ENCODE data around the gene SLN.

The SLN gene

DNA sequence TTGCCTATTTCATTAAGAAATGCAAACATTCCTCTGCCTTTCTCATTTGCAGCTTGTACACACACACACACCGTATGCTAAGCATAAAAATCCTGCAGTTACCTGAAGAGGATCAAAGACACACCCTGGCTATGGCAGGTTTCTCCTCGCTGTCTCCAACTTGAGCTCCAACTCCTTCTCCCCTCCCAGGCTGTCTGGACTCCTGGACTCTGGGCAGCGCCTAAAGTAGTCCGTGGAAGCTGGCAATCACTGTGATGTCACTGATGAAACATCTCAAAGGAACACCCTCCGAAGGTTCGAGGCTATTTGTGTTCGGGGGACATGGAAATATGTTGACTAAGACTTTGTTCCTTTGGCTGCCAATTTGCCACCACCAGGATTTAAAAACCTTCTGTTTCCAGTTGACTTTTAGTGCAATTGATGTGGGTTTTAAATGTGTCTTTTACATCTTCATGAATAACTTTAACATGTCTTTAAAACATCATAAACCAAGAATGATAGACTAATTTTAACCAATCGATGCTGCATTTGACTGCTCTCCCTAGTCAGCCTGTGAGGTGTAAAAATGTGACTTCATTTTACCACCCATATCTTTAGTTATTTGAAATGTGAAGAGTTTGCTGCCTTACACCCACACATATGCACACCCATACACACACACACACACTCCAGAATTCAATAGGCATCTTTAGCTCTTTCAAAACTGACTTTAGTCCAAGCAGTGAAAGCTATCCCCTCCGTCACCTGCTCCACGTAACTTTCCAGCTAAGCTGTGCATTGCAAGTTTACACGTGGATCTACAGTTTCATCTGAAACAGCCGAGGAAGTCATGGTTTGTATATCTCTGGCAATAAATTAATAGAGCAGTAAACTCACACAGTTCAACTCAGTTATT lies at the start of gene SLN:
TSS of gene SLN (minus strand) at position 196 of the 895 bp plus-strand sequence.
- DNase-seq = no peak

GRCh38 chr11:107758719-107759355 lies 47.0 kb upstream of the SLN start:
- peak; percentile 32 for DNase-seq

DNA sequence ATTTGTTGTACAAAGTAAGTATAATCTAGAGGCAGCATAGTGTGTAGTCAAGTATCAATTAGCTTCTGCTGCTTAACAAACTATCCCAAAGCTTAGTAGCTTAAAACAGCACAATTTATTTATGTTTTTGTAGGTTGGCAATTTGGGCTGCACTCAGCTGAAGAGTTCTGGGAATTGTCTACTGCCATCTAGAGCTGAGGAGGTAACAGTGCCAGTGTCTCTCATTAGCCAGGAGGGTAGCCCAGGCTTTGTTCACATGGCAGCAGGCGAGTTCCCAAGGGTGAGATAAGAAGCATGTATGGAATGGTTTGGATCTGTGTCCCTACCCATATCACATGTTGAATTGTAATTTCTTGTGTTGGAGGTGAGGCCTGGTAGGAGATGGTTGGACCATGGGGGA lies 45.8 kb upstream of the SLN start:
- DNase-seq = no peak

- DNase-seq = no peak
Measured at GRCh38 chr11:107756553-107756952, 44.7 kb upstream of the SLN start.

GRCh38 chr11:107752949-107753822 lies 41.3 kb upstream of the SLN start:
- no peak for DNase-seq

- DNase-seq = no peak
Measured at GRCh38 chr11:107752508-107752907, 40.7 kb upstream of the SLN start.

DNA sequence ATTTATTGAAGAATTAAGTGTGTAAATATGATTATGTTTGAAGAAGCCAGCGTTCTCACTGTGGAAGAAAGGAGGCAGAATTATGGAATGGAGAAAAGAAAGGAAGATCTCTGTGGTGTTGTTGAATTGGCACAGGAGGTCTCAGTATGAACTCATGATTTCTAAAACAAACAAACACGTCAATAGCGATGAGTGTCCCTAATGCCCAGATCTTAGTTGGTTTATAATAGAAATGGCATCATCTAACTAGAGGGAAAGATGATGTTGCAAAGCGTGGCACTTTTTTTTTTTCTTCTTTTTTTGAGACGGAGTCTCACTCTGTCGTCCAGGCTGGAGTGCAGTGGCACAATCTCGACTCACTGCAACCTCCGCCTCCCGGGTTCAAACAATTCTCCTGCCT lies 39.2 kb upstream of the SLN start:
- no peak for DNase-seq

GRCh38 chr11:107750313-107750712 lies 38.5 kb upstream of the SLN start:
- DNase-seq = no peak

GRCh38 chr11:107747622-107748021 lies 35.8 kb upstream of the SLN start:
- DNase-seq = no peak

DNA sequence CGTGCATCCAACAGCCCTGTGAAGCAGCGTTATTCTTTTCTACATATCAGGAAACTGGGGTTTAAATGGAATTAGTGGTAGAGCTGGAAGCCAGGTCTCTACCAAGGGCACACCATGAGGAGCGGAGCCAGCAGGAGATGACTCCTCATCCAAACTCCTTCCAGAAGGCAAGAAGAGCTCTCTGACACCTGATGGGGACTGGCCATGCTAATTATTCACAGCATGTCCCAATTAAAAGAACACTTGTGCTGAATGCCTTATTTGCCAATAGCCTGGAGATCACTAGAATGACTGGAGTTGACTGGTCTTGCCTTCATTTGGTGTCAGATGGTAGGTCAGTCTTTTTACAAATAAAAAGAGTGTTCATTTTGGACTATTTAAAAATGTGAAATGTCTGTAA lies 32.9 kb upstream of the SLN start:
- no peak for DNase-seq

DNA sequence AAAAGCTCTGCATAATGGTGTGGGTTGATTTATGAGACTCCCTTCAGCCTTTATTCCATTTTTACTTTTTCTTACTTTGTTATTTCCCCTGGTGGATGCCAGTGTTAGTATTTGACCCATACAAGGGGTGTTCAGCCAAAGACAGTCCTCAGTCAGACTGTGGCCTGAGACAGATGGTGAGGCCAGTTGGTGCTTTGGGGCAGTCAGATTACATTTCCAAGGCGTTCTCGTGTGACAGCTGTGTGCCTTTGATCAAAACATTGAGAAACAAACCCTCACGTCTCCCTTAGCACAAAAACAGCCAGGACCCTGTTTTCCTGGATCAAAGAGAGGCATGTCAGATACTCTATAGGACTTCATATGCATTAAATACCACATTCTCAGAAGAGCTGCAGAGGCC lies 31.3 kb upstream of the SLN start:
- no peak for DNase-seq

- no peak for DNase-seq
Measured at GRCh38 chr11:107741044-107741823, 29.4 kb upstream of the SLN start.

DNA sequence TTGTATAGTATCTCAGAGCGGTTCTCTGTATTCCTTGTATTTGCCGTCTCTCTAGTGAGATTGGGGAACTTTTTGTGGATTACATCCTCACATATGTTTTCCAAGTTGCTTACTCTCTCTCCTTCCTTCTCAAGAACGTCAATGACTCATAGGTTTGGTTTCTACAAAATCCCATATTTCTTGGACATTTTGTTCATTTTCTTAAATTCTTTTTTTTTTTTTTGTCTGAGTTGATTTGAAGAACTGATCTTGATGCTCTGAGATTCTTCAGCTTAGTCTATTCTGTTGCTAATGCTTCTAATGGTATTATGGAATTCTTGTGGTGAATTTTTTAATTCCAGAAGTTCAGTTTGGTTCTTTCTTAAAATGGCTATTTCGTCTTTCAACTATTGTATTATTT lies 28.4 kb upstream of the SLN start:
- no peak for DNase-seq

- no peak for DNase-seq
Measured at GRCh38 chr11:107736546-107736945, 24.7 kb upstream of the SLN start.

GRCh38 chr11:107733518-107733917 lies 21.7 kb upstream of the SLN start:
- DNase-seq = no peak

GRCh38 chr11:107732689-107733051 lies 20.8 kb upstream of the SLN start:
- DNase-seq = no peak

GRCh38 chr11:107731941-107732688 lies 20.3 kb upstream of the SLN start:
- DNase-seq = no peak

GRCh38 chr11:107722662-107723061 lies 10.8 kb upstream of the SLN start:
- DNase-seq = no peak

DNA sequence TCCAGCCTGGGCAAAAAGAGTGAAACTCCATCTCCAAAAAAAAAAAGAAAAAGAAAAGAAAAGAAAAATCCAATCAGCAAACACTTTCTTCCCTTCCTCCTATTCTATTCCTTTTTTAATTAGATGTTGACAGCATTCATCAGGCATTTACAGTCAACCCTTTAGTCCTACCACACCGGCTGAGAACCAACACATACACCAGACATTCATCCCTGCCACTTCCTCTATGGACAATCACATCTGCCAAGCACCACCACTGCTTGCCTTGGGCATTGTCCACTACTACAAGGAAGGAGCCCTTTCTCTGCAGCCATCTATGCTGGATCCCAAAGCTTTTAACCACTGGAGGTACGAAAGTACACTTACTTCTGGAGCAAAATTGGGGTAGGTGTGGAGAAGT lies 9.4 kb upstream of the SLN start:
- no peak for DNase-seq

DNA sequence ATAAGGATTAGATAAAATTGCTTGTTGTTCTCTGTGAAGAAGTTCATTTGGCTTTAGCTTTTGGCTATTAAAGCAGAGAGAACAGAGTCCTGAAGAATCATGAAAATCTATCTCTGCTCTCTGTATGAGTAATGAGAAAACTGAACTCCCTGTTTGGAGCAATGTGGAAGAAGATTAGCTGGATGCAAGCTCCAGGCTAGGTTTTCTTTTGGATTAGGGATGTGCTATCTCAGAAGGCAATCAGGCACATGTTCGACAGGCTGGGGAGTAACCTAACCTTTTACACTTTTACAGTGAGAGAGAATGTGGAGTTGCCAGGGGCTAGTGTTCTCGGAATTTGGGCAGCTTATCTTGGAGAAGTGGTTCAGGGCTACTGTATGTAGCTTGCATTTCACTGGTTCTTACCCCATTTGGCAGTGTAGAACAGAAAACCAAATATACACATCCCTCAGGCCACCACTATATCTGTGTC lies 8.5 kb upstream of the SLN start:
- DNase-seq = no peak

DNA sequence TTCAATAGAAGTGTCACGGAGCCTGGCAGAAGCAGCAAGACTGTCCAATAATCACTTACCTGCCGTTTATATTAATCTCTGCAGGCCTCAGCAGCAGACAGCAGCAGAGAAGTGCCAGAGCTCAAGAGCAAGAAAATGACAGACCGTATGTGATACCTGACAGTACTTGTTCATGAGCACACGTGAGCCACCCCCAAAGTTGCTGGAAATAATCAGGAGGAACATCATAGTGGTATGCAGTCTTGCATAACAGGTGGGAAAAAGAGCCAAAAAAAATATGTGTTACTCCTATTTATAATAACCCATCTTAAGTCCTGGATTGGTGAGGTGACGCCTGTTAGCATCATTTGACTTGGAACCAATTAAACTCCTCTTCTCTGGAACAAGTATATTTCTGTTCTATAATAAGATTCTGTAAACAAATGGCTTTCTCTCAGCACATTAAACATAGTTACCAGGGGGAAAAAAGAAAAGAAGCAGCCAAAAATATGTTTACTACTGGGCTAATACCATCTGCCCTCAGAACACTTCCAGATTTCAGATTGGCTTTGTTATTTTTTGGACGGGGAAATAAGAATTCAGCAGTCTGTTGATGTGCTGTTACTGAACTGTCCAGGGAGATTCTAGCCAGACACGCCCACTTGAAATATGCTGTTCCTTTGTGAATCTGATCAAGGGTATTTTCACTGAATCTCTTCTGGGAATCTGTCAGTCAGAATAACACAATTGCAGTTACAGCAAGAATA lies 7.9 kb upstream of the SLN start:
- DNase-seq = no peak
